ENCODE measurements around the gene HTT.

The HTT gene

DNA sequence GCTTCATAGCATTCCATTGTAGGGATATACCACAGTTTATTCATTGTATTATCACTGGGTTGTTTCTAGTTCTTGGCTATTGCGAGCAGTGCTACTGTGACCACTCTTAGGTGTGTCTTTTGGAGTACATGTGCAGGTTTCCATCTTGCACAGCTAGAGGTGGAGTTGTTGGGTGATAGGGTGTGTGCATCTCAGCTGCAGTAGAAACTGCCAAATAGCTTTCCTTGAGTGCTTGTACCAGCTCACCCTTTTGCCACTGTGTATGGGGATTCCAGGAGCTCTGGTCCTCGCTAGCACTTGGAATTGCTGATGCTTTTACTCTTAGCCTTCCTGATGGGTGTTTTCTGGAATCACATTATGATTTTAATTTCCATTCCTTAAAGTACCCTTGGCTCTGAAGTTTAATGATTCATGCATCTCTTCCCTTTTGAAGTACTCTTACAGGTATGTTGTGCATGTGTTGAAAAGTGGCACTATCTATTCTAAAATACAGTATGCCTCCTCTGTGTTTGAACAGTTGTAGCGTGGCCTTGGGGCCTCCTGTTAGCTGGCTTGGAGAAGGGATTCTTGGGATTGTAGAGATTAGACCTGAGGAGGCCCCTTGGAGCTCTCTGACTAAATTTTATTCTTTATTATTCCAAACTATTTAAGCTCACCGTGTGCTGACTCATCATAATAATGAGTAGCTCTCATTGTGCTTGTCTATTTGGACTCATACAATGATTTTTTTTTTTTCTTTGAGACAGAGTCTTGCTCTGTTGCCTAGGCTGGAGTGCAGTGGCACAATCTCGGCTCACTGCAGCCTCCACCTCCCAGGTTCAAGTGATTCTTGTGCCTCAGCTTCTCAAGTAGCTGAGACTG, 38.4 kb downstream of the HTT start:
- DNase-seq (ENCODE audit: low read depth), result no peak
- H3K4me3 ChIP-seq (ENCODE audit: low read depth, low read length), result no peak overlapping the region
- TF ChIP-seq, protein P1, sequence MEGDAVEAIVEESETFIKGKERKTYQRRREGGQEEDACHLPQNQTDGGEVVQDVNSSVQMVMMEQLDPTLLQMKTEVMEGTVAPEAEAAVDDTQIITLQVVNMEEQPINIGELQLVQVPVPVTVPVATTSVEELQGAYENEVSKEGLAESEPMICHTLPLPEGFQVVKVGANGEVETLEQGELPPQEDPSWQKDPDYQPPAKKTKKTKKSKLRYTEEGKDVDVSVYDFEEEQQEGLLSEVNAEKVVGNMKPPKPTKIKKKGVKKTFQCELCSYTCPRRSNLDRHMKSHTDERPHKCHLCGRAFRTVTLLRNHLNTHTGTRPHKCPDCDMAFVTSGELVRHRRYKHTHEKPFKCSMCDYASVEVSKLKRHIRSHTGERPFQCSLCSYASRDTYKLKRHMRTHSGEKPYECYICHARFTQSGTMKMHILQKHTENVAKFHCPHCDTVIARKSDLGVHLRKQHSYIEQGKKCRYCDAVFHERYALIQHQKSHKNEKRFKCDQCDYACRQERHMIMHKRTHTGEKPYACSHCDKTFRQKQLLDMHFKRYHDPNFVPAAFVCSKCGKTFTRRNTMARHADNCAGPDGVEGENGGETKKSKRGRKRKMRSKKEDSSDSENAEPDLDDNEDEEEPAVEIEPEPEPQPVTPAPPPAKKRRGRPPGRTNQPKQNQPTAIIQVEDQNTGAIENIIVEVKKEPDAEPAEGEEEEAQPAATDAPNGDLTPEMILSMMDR (IDR thresholded peaks at IDR 0.05; ENCODE audit: insufficient read depth, low read depth, low read length, missing control alignments), result no peak

DNA sequence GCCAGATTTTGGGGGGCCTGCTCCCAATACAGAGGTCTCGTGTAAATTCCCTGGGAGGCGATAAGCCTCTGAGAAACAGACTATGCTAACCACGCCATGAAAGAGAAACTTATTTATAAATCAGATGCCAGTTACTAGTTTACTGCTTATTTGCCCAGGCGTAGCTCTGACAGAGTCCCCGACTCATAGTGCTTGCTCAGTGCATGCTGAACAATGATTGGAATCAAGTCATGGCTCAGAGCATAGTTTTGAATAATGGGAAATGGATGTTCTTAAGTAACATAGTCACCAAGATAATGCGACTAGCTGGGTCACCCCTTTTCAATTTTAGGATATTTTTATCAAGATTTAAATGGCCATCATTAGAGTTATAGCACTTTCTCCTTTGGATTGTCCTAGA, 39.9 kb downstream of the HTT start:
- TF ChIP-seq, protein P1 (IDR thresholded peaks at IDR 0.05; ENCODE audit: insufficient read depth, low read depth, low read length, missing control alignments), result no peak
- DNase-seq (ENCODE audit: low read depth), result no peak
- no peak overlapping the region for H3K4me3 ChIP-seq (ENCODE audit: low read depth, low read length)

DNA sequence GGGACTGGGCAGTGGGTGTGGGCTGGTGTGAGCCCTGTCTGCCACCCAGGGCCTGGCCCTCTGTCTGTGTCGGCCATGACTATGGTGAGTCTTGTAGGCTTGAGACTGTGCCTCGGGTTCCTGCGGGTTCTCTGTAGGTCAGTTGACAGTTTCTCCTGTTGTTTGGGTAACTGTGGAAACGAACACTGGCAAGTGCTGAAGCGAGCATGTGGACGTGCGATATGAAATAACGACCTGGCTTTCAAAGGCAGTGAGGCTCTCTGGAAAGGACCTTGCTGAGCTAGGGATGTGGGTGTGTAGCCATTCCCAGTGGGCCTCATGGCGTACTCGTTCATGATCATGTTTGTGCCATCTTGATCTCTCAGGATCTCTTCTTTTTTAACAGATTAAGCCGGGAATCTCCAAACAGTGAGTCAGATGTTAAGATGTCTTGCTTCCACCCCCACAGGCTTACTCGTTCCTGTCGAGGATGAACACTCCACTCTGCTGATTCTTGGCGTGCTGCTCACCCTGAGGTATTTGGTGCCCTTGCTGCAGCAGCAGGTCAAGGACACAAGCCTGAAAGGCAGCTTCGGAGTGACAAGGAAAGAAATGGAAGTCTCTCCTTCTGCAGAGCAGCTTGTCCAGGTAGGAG, 41.3 kb downstream of the HTT start:
- no peak overlapping the region for H3K4me3 ChIP-seq (ENCODE audit: low read depth, low read length)
- TF ChIP-seq, protein P1 (IDR thresholded peaks at IDR 0.05; ENCODE audit: insufficient read depth, low read depth, low read length, missing control alignments), result no peak
- no peak for DNase-seq (ENCODE audit: low read depth)

DNA sequence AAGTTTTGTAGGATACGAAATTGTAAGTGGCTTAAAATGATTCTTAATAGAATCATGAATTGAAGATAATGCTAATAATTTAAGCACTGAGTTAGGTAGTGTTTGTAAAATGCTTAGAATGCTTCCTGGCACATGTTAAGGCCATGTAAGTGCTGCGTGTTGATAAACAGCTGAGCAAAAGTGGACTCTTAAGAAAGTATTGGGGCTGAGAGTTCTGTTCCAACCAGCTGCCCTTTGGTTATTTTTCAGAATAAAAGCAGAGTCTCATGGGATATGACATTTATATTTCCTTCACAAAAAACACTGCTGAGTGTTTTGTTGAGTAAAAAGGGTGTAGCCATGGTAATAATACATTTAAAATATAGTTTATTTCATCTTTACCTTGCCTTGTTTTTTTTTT, 42.5 kb downstream of the HTT start:
- DNase-seq (ENCODE audit: low read depth), result no peak
- H3K4me3 ChIP-seq (ENCODE audit: low read depth, low read length), result no peak overlapping the region
- TF ChIP-seq, protein P1 (IDR thresholded peaks at IDR 0.05; ENCODE audit: insufficient read depth, low read depth, low read length, missing control alignments), result no peak

DNA sequence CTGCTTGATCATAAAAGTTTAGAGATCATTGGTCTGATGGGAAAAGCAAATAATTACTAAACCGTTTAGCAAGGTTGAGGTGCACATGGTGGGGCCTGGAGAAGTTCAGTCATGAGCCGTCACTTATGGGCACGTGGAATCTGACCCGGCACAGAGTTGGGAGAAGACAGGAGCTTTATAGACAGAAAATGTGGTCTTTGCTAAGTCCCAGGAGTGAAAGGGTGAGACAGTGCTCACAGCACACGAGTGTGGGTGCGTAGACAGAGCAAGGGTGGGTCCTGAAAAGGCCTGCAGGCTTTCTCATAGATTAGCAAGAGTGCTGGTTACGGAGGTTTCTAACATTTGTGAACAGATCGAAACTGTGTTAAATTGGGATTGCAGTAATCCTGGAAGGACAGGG, 43.8 kb downstream of the HTT start:
- DNase-seq (ENCODE audit: low read depth), result no peak
- TF ChIP-seq, protein P1 (IDR thresholded peaks at IDR 0.05; ENCODE audit: insufficient read depth, low read depth, low read length, missing control alignments), result no peak
- no peak overlapping the region for H3K4me3 ChIP-seq (ENCODE audit: low read depth, low read length)

DNA sequence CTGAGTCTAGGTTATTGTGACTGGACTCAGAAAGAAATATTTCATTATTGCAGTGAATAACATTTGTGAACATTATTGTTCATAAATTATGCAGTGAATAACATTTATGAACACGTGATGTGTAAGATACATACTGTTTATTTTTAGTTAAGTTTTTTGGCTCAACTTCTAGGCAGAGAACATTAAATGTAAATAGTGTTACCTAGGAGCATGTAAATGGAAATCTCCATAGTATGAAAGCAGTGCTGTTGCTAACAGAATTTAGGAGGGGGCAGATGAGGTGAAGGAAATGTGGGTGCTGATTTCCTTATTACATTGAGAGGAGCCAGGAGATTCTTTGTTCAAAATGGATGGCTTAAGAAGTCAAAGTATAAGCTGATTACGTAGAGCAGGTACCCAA, 45.0 kb downstream of the HTT start:
- DNase-seq (ENCODE audit: low read depth), result no peak
- TF ChIP-seq, protein P1 (IDR thresholded peaks at IDR 0.05; ENCODE audit: insufficient read depth, low read depth, low read length, missing control alignments), result no peak
- H3K4me3 ChIP-seq (ENCODE audit: low read depth, low read length), result no peak overlapping the region
